ENCODE measurements around the gene MAN1C1. TPM values are rescaled to one million over a fixed set of nuclear protein-coding genes. Genes with fewer than 3 reads are reported as not detected.
A peak's percentile ranks its signal among the peaks of the same experiment; 100 is the strongest.

MAN1C1 gene
- total and polyA plus RNA-seq, 2 donors from 2014 or later: 31.7 to 65.5 TPM

- DNase-seq: peak in 1 of 5 donors; percentile 9
- FAIRE-seq: no peak
- intact Hi-C loops (cut with DNase I): no loop called here
- no peaks in the 10 kb centered on the region for H3K9me3 ChIP-seq (ENCODE audit: control insufficient read depth in 2 of 3, insufficient read depth in 1 of 3, low read length in 3 of 3)
- no peak for TF ChIP-seq CTCF (IDR thresholded peaks at IDR 0.05; ENCODE audit: borderline replicate concordance, extremely low read depth, insufficient read depth)
- H3K4me1 ChIP-seq (ENCODE audit: control insufficient read depth in 2 of 3, insufficient read depth in 2 of 3, low read depth in 1 of 3, low read length in 3 of 3): peaks cover 0 to 7% (median 5%) of the 10 kb centered on the region in 3 donors
- H3K27me3 ChIP-seq (ENCODE audit: control insufficient read depth, insufficient read depth, low read length): no peaks in the 10 kb centered on the region
- peaks cover 0 to 6% (median 0%) of the 10 kb centered on the region in 3 donors for H3K36me3 ChIP-seq (ENCODE audit: control insufficient read depth in 2 of 3, insufficient read depth in 3 of 3, low read length in 3 of 3)
- no peak overlapping the region for H3K27ac ChIP-seq (ENCODE audit: low read depth in 2 of 2, low read length in 2 of 2)
- H3K9ac ChIP-seq (ENCODE audit: low read length in 3 of 3): no peak overlapping the region
- no peak overlapping the region for H3K4me3 ChIP-seq (ENCODE audit: low read length in 3 of 3)
Observed at GRCh38 chr1:25648681-25649440, 32.3 kb downstream of the MAN1C1 start.

- Histone ChIP-seq H3K9me3 (ENCODE audit: control insufficient read depth in 2 of 3, insufficient read depth in 1 of 3, low read length in 3 of 3) (no peaks in the 10 kb centered on the region), H3K27me3 (ENCODE audit: control insufficient read depth, insufficient read depth, low read length) (no peaks in the 10 kb centered on the region), H3K9ac (ENCODE audit: low read length in 3 of 3) (no peak overlapping the region), H3K36me3 (ENCODE audit: control insufficient read depth in 2 of 3, insufficient read depth in 3 of 3, low read length in 3 of 3) (peaks cover 0 to 4% (median 0%) of the 10 kb centered on the region in 3 donors), H3K4me1 (ENCODE audit: control insufficient read depth in 2 of 3, insufficient read depth in 2 of 3, low read depth in 1 of 3, low read length in 3 of 3) (peaks cover 0 to 7% (median 5%) of the 10 kb centered on the region in 3 donors), H3K4me3 (ENCODE audit: low read length in 3 of 3) (no peak overlapping the region), H3K27ac (ENCODE audit: low read depth in 2 of 2, low read length in 2 of 2) (no peak overlapping the region)
- FAIRE-seq (no peak), DNase-seq (peak in 4 of 5 donors; percentile 53 to 69 (median 61))
- TF ChIP-seq CTCF (IDR thresholded peaks at IDR 0.05; ENCODE audit: borderline replicate concordance, extremely low read depth, insufficient read depth): no peak
- intact Hi-C loops (cut with DNase I): no loop called here
Observed at GRCh38 chr1:25649505-25650288, 33.1 kb downstream of the MAN1C1 start.

- Histone ChIP-seq H3K4me3 (ENCODE audit: low read length in 3 of 3) (no peak overlapping the region), H3K27me3 (ENCODE audit: control insufficient read depth, insufficient read depth, low read length) (no peaks in the 10 kb centered on the region), H3K36me3 (ENCODE audit: control insufficient read depth in 2 of 3, insufficient read depth in 3 of 3, low read length in 3 of 3) (peaks cover 0 to 4% (median 0%) of the 10 kb centered on the region in 3 donors), H3K9me3 (ENCODE audit: control insufficient read depth in 2 of 3, insufficient read depth in 1 of 3, low read length in 3 of 3) (no peaks in the 10 kb centered on the region), H3K9ac (ENCODE audit: low read length in 3 of 3) (no peak overlapping the region), H3K4me1 (ENCODE audit: control insufficient read depth in 2 of 3, insufficient read depth in 2 of 3, low read depth in 1 of 3, low read length in 3 of 3) (peaks cover 0 to 7% (median 5%) of the 10 kb centered on the region in 3 donors), H3K27ac (ENCODE audit: low read depth in 2 of 2, low read length in 2 of 2) (no peak overlapping the region)
- TF ChIP-seq CTCF (IDR thresholded peaks at IDR 0.05; ENCODE audit: borderline replicate concordance, extremely low read depth, insufficient read depth): no peak
- no peak for DNase-seq
- intact Hi-C loops (cut with DNase I): no loop called here
- FAIRE-seq: no peak
Observed at GRCh38 chr1:25650289-25650576, 33.6 kb downstream of the MAN1C1 start.

Data from kidney (tissue), 14 donors.